ENCODE measurements around the gene NBPF20.
"Not testable (repeated sequence)": the region's sequence is repeated elsewhere in the genome, so short reads cannot be mapped to it uniquely, and the experiment has no call there.

- TF ChIP-seq CTCF (conservative IDR thresholded peaks at IDR 0.05; ENCODE audit: low read depth in 2 of 2); CREB1 (CRISPR knock-in tag; IDR thresholded peaks at IDR 0.05; ENCODE audit: low read depth); NANOG (IDR thresholded peaks at IDR 0.05; ENCODE audit: borderline replicate concordance); POLR2AphosphoS5 (IDR thresholded peaks at IDR 0.05; ENCODE audit: low read depth); ZNF114 (CRISPR knock-in tag; IDR thresholded peaks at IDR 0.05); JUNB (IDR thresholded peaks at IDR 0.05; ENCODE audit: unreplicated experiment); ZNF331 (CRISPR knock-in tag; IDR thresholded peaks at IDR 0.05; ENCODE audit: low read depth): not testable (repeated sequence)
- TF ChIP-seq EZH2 (IDR thresholded peaks at IDR 0.05; ENCODE audit: low read depth, unreplicated experiment) = peak; percentile 89
- TF ChIP-seq, protein P1, sequence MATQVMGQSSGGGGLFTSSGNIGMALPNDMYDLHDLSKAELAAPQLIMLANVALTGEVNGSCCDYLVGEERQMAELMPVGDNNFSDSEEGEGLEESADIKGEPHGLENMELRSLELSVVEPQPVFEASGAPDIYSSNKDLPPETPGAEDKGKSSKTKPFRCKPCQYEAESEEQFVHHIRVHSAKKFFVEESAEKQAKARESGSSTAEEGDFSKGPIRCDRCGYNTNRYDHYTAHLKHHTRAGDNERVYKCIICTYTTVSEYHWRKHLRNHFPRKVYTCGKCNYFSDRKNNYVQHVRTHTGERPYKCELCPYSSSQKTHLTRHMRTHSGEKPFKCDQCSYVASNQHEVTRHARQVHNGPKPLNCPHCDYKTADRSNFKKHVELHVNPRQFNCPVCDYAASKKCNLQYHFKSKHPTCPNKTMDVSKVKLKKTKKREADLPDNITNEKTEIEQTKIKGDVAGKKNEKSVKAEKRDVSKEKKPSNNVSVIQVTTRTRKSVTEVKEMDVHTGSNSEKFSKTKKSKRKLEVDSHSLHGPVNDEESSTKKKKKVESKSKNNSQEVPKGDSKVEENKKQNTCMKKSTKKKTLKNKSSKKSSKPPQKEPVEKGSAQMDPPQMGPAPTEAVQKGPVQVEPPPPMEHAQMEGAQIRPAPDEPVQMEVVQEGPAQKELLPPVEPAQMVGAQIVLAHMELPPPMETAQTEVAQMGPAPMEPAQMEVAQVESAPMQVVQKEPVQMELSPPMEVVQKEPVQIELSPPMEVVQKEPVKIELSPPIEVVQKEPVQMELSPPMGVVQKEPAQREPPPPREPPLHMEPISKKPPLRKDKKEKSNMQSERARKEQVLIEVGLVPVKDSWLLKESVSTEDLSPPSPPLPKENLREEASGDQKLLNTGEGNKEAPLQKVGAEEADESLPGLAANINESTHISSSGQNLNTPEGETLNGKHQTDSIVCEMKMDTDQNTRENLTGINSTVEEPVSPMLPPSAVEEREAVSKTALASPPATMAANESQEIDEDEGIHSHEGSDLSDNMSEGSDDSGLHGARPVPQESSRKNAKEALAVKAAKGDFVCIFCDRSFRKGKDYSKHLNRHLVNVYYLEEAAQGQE (IDR thresholded peaks at IDR 0.05; ENCODE audit: unreplicated experiment) = not testable (repeated sequence)
- peak; percentile 88 for TF ChIP-seq EZH2phosphoT487 (IDR thresholded peaks at IDR 0.05; ENCODE audit: unreplicated experiment)
Measured at GRCh38 chr1:145453873-145454823, 28.7 kb upstream of the NBPF20 start.
